Fibroblast of lung (primary cell): ENCODE data around the gene PRSS1. TPM values are rescaled to one million over a fixed set of nuclear protein-coding genes. Genes with fewer than 3 reads are reported as not detected.

Experiments
- DNase-seq, 2 donors: peaks; one replicate each; pipeline versions ENCODE4 v3.0.0 to v3.0.0-alpha.2; 2010; ENCODE audit warnings: low read depth in 2 of 2
- H2AFZ ChIP-seq: 2 replicates; pipeline ENCODE4 v1.5.1; 2012; ENCODE audit warnings: low read length, control low read depth, inconsistent platforms
- H3K27ac ChIP-seq: 2 replicates; pipeline ENCODE4 v1.5.1; 2011; ENCODE audit warnings: low read length, control low read depth; ENCODE audit not compliant: insufficient read depth
- H3K27me3 ChIP-seq: 2 replicates; pipeline ENCODE4 v1.5.1; 2011; ENCODE audit warnings: mild to moderate bottlenecking, low read length; ENCODE audit not compliant: control insufficient read depth, insufficient read depth
- H3K36me3 ChIP-seq: 2 replicates; pipeline ENCODE4 v1.5.1; 2011; ENCODE audit warnings: low read length; ENCODE audit not compliant: control insufficient read depth, insufficient read depth
- H3K4me1 ChIP-seq: 2 replicates; pipeline ENCODE4 v1.5.1; 2011; ENCODE audit warnings: low read length; ENCODE audit not compliant: control insufficient read depth, insufficient read depth; ENCODE audit errors: extremely low read depth
- H3K4me2 ChIP-seq: 2 replicates; pipeline ENCODE4 v1.5.1; 2011; ENCODE audit warnings: low read length, control low read depth; ENCODE audit not compliant: insufficient read depth; ENCODE audit errors: extremely low read depth
- H3K4me3 ChIP-seq, 4 experiments: fragments of 200-600 bp in 1 of 4; sonication (generic) in 1 of 4; replicated peaks in 1 of 4; 2 replicates each; pipeline ENCODE4 v1.5.1; 2011 to 2016; ENCODE audit warnings: low read length in 4 of 4, low read depth in 3 of 4, mild to moderate bottlenecking in 3 of 4, control low read depth in 2 of 4, inconsistent platforms in 1 of 4, mixed read lengths in 1 of 4; ENCODE audit not compliant: insufficient read depth in 1 of 4; ENCODE audit errors: control extremely low read depth in 1 of 4
- H3K79me2 ChIP-seq: 2 replicates; pipeline ENCODE4 v1.5.1; 2012; ENCODE audit warnings: mild to moderate bottlenecking, low read length, inconsistent platforms; ENCODE audit not compliant: control insufficient read depth, insufficient read depth
- H3K9ac ChIP-seq: 2 replicates; pipeline ENCODE4 v1.5.1; 2011; ENCODE audit warnings: mild to moderate bottlenecking, low read length, control low read depth; ENCODE audit not compliant: insufficient read depth
- H3K9me3 ChIP-seq: 2 replicates; pipeline ENCODE4 v1.5.1; 2012; ENCODE audit warnings: low read depth, low read length; ENCODE audit not compliant: control insufficient read depth, insufficient read depth
- H4K20me1 ChIP-seq: 2 replicates; pipeline ENCODE4 v1.5.1; 2011; ENCODE audit warnings: low read length; ENCODE audit not compliant: control insufficient read depth, insufficient read depth; ENCODE audit errors: extremely low read depth
- CTCF ChIP-seq, 2 donors: IDR thresholded peaks in 1 of 2; conservative IDR thresholded peaks in 1 of 2; 1 replicate in 1 of 2; 2 replicates in 1 of 2; pipeline ENCODE4 v1.5.1; 2011 to 2012; ENCODE audit warnings: low read length in 2 of 2, control low read depth in 1 of 2, inconsistent platforms in 1 of 2, low read depth in 1 of 2, mild to moderate bottlenecking in 1 of 2
- EZH2 ChIP-seq: IDR thresholded peaks from 2 replicates; pipeline ENCODE4 v1.5.1; 2012; ENCODE audit warnings: low read length, control low read depth, mild to moderate bottlenecking; ENCODE audit errors: missing control alignments
- polyA plus RNA-seq, 2 donors: library from polyadenylated mRNA; depleted of rRNA in 1 of 2; stranded (reverse) in 1 of 2; unstranded in 1 of 2; fragments of >200 nt; gene quantifications; 2 replicates each; pipeline ENCODE4 v1.2.1, GENCODE V29; 2011 to 2012; ENCODE audit warnings: missing spikeins in 1 of 2
- total RNA-seq: library from RNA; depleted of rRNA; stranded (reverse); fragments of >200 nt; gene quantifications from 2 replicates; pipeline ENCODE4 v1.2.1, GENCODE V29; 2014

The PRSS1 gene
- total and polyA plus RNA-seq, 2 donors (not counting 1 experiment from before 2014, with no cell fraction given), result not detected

- no peaks in the 10 kb centered on the region for H3K4me1 ChIP-seq
- TF ChIP-seq CTCF (conservative IDR thresholded peaks at IDR 0.05 in 1 of 2, IDR thresholded peaks at IDR 0.05 in 1 of 2; ENCODE audit: low read depth in 1 of 2, low read length in 2 of 2) (no peak), EZH2 (no peak)
- H3K9me3 ChIP-seq, result no peaks in the 10 kb centered on the region
- DNase-seq, result no peak
- no peaks in the 10 kb centered on the region for H3K36me3 ChIP-seq
- peaks cover 2% of the 10 kb centered on the region for H3K27me3 ChIP-seq
- H3K9ac ChIP-seq, result no peak overlapping the region
- H3K79me2 ChIP-seq, result no peaks in the 10 kb centered on the region
- H3K27ac ChIP-seq, result no peak overlapping the region
- H2AFZ ChIP-seq, result no peak overlapping the region
- H3K4me2 ChIP-seq, result no peak overlapping the region
- H4K20me1 ChIP-seq, result no peaks in the 10 kb centered on the region
- no peak overlapping the region for H3K4me3 ChIP-seq
Measured at GRCh38 chr7:142709921-142710320, 39.4 kb upstream of the PRSS1 start.

- Histone ChIP-seq H3K9ac (no peak overlapping the region), H3K4me2 (no peak overlapping the region), H4K20me1 (no peaks in the 10 kb centered on the region), H3K79me2 (no peaks in the 10 kb centered on the region), H3K36me3 (no peaks in the 10 kb centered on the region), H3K27me3 (peaks cover 2% of the 10 kb centered on the region), H3K4me3 (no peak overlapping the region), H3K27ac (no peak overlapping the region), H3K9me3 (no peaks in the 10 kb centered on the region), H2AFZ (no peak overlapping the region), H3K4me1 (no peaks in the 10 kb centered on the region)
- TF ChIP-seq EZH2, result no peak
- no peak for TF ChIP-seq CTCF (conservative IDR thresholded peaks at IDR 0.05 in 1 of 2, IDR thresholded peaks at IDR 0.05 in 1 of 2; ENCODE audit: low read depth in 1 of 2, low read length in 2 of 2)
- peak in 1 of 2 donors; percentile 33 for DNase-seq
Measured at GRCh38 chr7:142711196-142711595, 38.1 kb upstream of the PRSS1 start.

DNA sequence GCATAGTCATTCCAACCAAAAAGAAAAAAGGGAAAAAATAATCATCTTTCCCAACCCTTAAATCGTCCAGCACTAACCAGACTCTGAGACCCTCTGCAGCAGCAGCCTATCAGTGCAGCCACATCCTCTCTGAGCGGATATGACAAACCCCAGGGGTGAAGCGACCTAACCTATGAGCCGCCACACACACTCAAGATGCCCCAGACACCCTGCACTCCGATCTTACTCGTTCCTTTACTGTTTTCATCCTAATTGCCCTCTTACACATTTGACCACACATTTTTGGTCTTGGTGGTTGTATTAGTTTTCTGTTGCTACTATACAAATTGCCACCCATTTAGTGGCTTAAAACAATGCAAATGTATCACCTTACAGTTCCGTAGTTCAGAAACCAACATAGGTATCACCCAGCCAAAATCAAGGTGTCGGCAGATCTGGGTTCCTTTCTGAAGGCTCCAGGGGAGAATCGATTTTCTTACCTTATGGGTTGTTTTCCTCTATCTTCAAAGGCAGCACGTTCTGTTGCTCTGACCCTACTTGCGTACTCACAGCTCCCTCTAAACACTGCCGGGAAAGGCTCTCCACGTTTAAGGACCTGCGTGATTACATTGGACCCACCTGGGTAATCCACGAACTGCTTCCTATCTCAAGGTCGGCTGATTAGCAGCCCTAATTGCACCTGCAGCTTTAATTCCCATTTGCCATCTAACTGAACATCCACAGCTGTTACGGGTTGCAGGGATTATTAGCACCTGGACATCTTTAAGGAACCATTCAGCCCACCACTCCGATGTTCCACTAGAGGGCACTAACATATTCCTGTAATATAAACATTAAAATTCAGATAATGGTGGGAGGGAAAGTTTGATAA is 37.3 kb upstream of the PRSS1 start:
- Histone ChIP-seq H4K20me1 (no peaks in the 10 kb centered on the region), H3K79me2 (no peaks in the 10 kb centered on the region), H3K4me1 (no peaks in the 10 kb centered on the region), H3K27ac (no peak overlapping the region), H3K9ac (no peak overlapping the region), H2AFZ (no peak overlapping the region), H3K36me3 (no peaks in the 10 kb centered on the region), H3K4me3 (no peak overlapping the region), H3K4me2 (no peak overlapping the region), H3K9me3 (no peaks in the 10 kb centered on the region), H3K27me3 (peaks cover 3% of the 10 kb centered on the region)
- DNase-seq, result peak; percentile 25 to 34
- TF ChIP-seq EZH2, result no peak
- TF ChIP-seq CTCF (conservative IDR thresholded peaks at IDR 0.05 in 1 of 2, IDR thresholded peaks at IDR 0.05 in 1 of 2; ENCODE audit: low read depth in 1 of 2, low read length in 2 of 2), result peak; percentile 50 to 70
